ENCODE data around the gene GHRL.

GRCh38 chr3:10247679-10248183 is 45.0 kb downstream of the GHRL start:
- TF ChIP-seq CTCF (IDR thresholded peaks at IDR 0.05) (no peak), EP300 (IDR thresholded peaks at IDR 0.05) (no peak), POLR2AphosphoS5 (IDR thresholded peaks at IDR 0.05) (no peak)
